Breast epithelium (tissue), 3 donors: ENCODE measurements around the gene CNOT6L.

ENCODE experiments used
- POLR2A ChIP-seq: fragments of 450-650 bp; IDR thresholded peaks from one replicate; pipeline ENCODE4 v1.6.1; 2016; ENCODE audit warnings: antibody characterized with exemption, mild to moderate bottlenecking, moderate library complexity
- TF ChIP-seq, protein P1 (sequence below), 3 donors: fragments of 450-650 bp; IDR thresholded peaks; one replicate each; pipeline ENCODE4 v1.5.1; 2016 to 2017; ENCODE audit warnings: antibody characterized with exemption in 3 of 3, mild to moderate bottlenecking in 3 of 3, moderate library complexity in 3 of 3

DNA sequence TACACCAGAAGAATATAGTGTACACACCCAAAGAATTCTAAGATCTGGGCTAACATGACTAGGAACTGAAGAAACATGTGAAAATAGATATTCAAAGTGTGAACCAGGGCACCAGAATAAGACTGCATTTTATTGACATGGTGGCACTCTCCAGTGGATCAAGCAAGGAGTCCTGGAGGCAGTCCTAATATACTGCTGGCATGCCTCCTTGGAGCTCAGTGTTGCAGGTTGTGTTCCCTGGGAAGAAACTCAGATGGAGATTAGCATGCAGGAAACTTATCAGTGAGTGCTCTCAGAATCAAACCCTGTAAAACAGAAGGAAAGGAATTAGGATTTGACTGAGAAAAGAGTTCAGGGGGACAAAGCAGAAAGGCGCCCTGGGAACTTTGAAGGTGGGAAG lies 108.5 kb downstream of the CNOT6L start:
- TF ChIP-seq POLR2A, result no peak
- TF ChIP-seq, protein P1, sequence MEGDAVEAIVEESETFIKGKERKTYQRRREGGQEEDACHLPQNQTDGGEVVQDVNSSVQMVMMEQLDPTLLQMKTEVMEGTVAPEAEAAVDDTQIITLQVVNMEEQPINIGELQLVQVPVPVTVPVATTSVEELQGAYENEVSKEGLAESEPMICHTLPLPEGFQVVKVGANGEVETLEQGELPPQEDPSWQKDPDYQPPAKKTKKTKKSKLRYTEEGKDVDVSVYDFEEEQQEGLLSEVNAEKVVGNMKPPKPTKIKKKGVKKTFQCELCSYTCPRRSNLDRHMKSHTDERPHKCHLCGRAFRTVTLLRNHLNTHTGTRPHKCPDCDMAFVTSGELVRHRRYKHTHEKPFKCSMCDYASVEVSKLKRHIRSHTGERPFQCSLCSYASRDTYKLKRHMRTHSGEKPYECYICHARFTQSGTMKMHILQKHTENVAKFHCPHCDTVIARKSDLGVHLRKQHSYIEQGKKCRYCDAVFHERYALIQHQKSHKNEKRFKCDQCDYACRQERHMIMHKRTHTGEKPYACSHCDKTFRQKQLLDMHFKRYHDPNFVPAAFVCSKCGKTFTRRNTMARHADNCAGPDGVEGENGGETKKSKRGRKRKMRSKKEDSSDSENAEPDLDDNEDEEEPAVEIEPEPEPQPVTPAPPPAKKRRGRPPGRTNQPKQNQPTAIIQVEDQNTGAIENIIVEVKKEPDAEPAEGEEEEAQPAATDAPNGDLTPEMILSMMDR (IDR thresholded peaks at IDR 0.05), result no peak
